ENCODE results near the gene TMEM175. TPM values are rescaled to one million over a fixed set of nuclear protein-coding genes. Genes with fewer than 3 reads are reported as not detected.

The TMEM175 gene
- total and polyA plus RNA-seq, 2 of the 8 experiments (the other 6 are each of a cell fraction or from before 2014, with no cell fraction given): 4.9 to 20.7 TPM

DNA sequence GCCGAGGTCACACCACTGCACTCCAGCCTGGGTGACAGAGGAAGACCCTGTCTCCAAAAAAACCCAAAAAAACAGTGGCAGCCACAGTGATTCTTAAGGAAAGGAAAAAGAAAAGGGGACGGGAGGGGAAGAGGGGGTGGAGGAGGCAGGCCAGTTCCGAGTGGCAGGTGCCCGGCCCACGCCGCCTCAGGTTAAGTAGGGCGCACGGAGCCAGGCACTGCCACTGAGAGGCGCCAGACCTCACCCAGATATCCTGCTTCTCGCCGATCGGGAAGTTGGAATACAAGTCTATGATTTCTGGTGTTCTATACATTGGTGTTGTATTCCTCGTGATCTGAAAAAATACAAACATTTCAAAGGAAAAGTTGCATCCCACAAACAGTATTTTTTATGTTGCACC lies 36.0 kb upstream of the TMEM175 start:
- Histone ChIP-seq H2BK20ac (ENCODE audit: low read length) (no peak overlapping the region), H3K79me2 (ENCODE audit: control insufficient read depth in 1 of 2, insufficient read depth in 2 of 2, low read length in 2 of 2) (no peaks in the 10 kb centered on the region), H2AK5ac (ENCODE audit: low read depth, low read length) (no peak overlapping the region), H3K4me3 (ENCODE audit: extremely low read depth in 1 of 4, insufficient read depth in 2 of 4, low read depth in 3 of 4, low read length in 4 of 4) (no peak overlapping the region), H3K9ac (replicated peaks in 1 of 4; ENCODE audit: extremely low read depth in 1 of 4, low read depth in 3 of 4, low read length in 3 of 4) (no peak overlapping the region), H3K4me2 (ENCODE audit: insufficient read depth in 1 of 2, low read depth in 2 of 2, low read length in 2 of 2) (no peak overlapping the region), H3K9me3 (ENCODE audit: insufficient read depth in 2 of 2, low read depth in 1 of 2, low read length in 1 of 2) (no peaks in the 10 kb centered on the region), H2BK120ac (replicated peaks; ENCODE audit: low read depth, low read length) (no peak overlapping the region), H3K79me1 (ENCODE audit: low read depth, low read length) (peaks cover 6% of the 10 kb centered on the region), H2BK15ac (ENCODE audit: low read length) (no peak overlapping the region), H4K5ac (ENCODE audit: insufficient read length, low read depth, low read length) (no peak overlapping the region), H2AFZ (ENCODE audit: low read length) (no peak overlapping the region), H2BK5ac (ENCODE audit: low read depth, low read length) (no peak overlapping the region), H4K20me1 (replicated peaks in 1 of 2; ENCODE audit: control insufficient read depth in 1 of 2, insufficient read depth in 2 of 2, low read length in 2 of 2) (peaks cover 2 to 17% of the 10 kb centered on the region in 2 experiments), H3K18ac (ENCODE audit: extremely low read depth, low read length) (no peak overlapping the region), H3K23ac (ENCODE audit: insufficient read length) (no peak overlapping the region), H3K27ac (ENCODE audit: low read depth, low read length) (no peak overlapping the region), H4K8ac (ENCODE audit: extremely low read depth, insufficient read depth, low read length) (no peak overlapping the region; the same call in 1 of the 2 replicates), H4K91ac (replicated peaks; ENCODE audit: insufficient read length, low read length) (no peak overlapping the region), H2BK12ac (ENCODE audit: low read depth, low read length) (no peak overlapping the region), H3K36me3 (ENCODE audit: control insufficient read depth in 2 of 4, insufficient read depth in 4 of 4, low read length in 3 of 4) (peaks cover 0 to 8% (median 2%) of the 10 kb centered on the region in 4 experiments; a peak in 2 of 8 replicates), H3K4me1 (replicated peaks in 1 of 4; ENCODE audit: control insufficient read depth in 3 of 4, insufficient read depth in 4 of 4, low read length in 3 of 4) (no peaks in the 10 kb centered on the region), H3K4ac (replicated peaks; ENCODE audit: insufficient read length, low read depth, low read length) (no peak overlapping the region), H3K23me2 (ENCODE audit: low read depth, low read length) (no peaks in the 10 kb centered on the region), H3K27me3 (replicated peaks in 1 of 4; ENCODE audit: control insufficient read depth in 3 of 4, extremely low read depth in 1 of 4, insufficient read depth in 3 of 4, low read length in 3 of 4) (no peaks in the 10 kb centered on the region), H3K56ac (replicated peaks; ENCODE audit: insufficient read length, low read depth, low read length) (no peak overlapping the region), H3K14ac (ENCODE audit: insufficient read length) (no peak overlapping the region)
- DNase-seq (ENCODE audit: low read depth in 1 of 2, low spot score in 2 of 2) (no peak), FAIRE-seq (no peak)
- ChIA-PET POLR2A (ENCODE audit: partially characterized antibody) (interaction anchor here (1.4 to 2.0 kb wide), 2 partner anchors 10 to 14 kb away, joined by 3 to 5 read pairs; no protein-coding TSS in a partner anchor), CTCF (ENCODE audit: partially characterized antibody) (interaction anchor here (1.0 to 3.7 kb wide), 11 partner anchors 17 to 155 kb away, joined by 3 to 28 read pairs (median 4); no protein-coding TSS in a partner anchor)
- WGBS, 2 experiments (ENCODE audit: extremely low coverage in 1 of 2, insufficient coverage in 1 of 2, insufficient read length in 1 of 2, insufficient replicate concordance in 2 of 2, low coverage in 1 of 2, low lambda C conversion rate in 2 of 2, missing lambda C conversion rate in 1 of 2): 95% methylated on average over 9 of the region's 13 CpGs; no CpG with 5 or more reads in 1 of the 2 experiments
- TF ChIP-seq GABPA (IDR thresholded peaks at IDR 0.05; ENCODE audit: borderline replicate concordance, insufficient read depth, low read length) (peak; percentile 52; the same call in 1 of the 2 replicates), SIX5 (IDR thresholded peaks at IDR 0.05; ENCODE audit: low read depth, low read length) (no peak), RFX5 (IDR thresholded peaks at IDR 0.05; ENCODE audit: borderline replicate concordance, low read depth, low read length) (no peak), EZH2 (IDR thresholded peaks at IDR 0.05; ENCODE audit: low read depth, low read length, severe bottlenecking) (no peak), SP4 (IDR thresholded peaks at IDR 0.05; ENCODE audit: low read length) (no peak), TBP (IDR thresholded peaks at IDR 0.05; ENCODE audit: low read depth, low read length) (no peak), POLR2A (IDR thresholded peaks at IDR 0.05; ENCODE audit: control extremely low read depth in 1 of 2, low read depth in 2 of 2, low read length in 2 of 2) (no peak), CTCF (IDR thresholded peaks at IDR 0.05; ENCODE audit: control extremely low read depth in 1 of 3, insufficient read depth in 1 of 3, low read depth in 1 of 3, low read length in 3 of 3) (peak in 2 of 3 experiments; percentile 41 to 48; a peak in 2 of 4 replicates), GTF2F1 (IDR thresholded peaks at IDR 0.05; ENCODE audit: borderline replicate concordance, low read depth, low read length) (no peak)
- TF ChIP-seq, protein P1, sequence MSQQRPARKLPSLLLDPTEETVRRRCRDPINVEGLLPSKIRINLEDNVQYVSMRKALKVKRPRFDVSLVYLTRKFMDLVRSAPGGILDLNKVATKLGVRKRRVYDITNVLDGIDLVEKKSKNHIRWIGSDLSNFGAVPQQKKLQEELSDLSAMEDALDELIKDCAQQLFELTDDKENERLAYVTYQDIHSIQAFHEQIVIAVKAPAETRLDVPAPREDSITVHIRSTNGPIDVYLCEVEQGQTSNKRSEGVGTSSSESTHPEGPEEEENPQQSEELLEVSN (IDR thresholded peaks at IDR 0.05): no peak
- TF ChIP-seq, protein P2, sequence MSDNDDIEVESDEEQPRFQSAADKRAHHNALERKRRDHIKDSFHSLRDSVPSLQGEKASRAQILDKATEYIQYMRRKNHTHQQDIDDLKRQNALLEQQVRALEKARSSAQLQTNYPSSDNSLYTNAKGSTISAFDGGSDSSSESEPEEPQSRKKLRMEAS (IDR thresholded peaks at IDR 0.05): no peak
